Measurements from ENCODE around the gene ATXN7L2. TPM values are rescaled to one million over a fixed set of nuclear protein-coding genes. Genes with fewer than 3 reads are reported as not detected.

The ATXN7L2 gene
- total and polyA plus RNA-seq, 9 donors: 0.98 to 8.8 (median 6.5) TPM

DNA sequence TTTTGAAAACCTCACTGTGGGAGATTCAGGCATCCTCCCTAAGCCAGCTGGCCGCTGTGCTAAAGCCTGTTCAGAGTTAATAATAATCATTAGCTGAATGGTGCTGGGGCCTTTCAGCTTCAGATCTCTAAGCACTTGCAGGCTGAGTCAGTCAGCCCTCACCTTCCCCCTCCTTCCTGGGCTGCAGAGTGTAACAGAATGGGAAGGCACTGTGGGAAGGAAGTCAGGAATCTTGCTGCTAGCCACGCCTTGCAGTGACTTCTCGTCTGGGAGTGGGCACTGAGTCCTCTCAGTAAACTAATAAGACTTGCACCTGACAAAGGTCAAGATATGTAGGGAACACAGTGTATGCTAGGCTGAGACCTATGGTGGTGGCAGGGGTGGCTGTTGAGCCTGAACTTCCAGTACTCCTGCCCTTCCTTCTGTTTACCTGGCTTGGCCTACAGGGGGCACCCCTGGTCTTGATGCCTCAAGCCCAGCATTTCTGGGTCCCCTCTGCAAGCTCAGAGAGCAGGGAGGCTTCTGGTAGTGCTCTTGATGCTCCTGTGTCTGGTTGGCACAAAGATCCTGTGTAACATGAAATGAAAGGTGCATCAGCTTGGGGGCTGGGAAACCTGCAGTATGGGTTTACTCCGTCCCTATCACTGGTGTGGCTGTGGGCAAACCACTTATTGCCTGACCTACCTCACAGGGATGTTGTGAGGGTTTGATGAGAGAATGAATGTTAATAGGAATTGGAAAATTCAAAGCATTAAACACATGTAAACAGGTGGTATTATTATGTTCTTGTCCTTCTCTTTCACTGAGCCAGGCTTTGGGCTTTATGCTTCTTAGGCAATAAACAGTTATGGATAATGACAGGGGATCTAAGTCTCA, 16.2 kb downstream of the ATXN7L2 start:
- WGBS, 3 donors: 39 to 49% (median 47%) methylated on average over 4 of the region's 4 CpGs
- intact Hi-C loops (cut with DNase I): no loop called here
- no peaks in the 10 kb centered on the region for H3K9me3 ChIP-seq

DNA sequence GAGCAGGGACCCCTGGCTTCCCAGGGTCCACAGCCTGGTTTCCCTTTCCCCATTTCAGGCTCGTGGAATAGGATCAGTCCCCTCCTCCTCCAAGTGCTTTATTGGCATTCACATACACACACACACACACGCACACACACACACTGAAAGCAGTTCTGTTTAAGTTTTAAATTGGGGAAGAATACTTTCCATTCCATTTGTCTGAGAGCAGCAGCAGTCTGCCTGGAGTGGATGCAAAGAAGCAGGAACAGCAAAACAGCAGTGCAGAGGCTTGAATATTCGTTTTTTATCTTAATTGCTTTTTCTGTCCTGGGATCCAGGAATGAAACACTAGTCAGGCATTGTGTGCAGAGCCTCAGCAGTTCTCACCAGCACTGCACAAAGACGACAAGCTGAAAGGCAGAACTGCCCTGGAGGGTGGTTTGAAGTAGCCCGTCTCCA, 17.3 kb downstream of the ATXN7L2 start:
- peak in 3 of 5 donors; percentile 55 to 68 (median 62) for DNase-seq
- WGBS, 3 donors: 9 to 14% (median 12%) methylated on average over 5 of the region's 5 CpGs
- no peaks in the 10 kb centered on the region for H3K9me3 ChIP-seq
- H3K27ac ChIP-seq: peak overlapping the region in 1 of 2 donors; percentile 60
- TF ChIP-seq EP300 (IDR thresholded peaks at IDR 0.05) (no peak), POLR2A (IDR thresholded peaks at IDR 0.05) (no peak)
- TF ChIP-seq, protein P1, sequence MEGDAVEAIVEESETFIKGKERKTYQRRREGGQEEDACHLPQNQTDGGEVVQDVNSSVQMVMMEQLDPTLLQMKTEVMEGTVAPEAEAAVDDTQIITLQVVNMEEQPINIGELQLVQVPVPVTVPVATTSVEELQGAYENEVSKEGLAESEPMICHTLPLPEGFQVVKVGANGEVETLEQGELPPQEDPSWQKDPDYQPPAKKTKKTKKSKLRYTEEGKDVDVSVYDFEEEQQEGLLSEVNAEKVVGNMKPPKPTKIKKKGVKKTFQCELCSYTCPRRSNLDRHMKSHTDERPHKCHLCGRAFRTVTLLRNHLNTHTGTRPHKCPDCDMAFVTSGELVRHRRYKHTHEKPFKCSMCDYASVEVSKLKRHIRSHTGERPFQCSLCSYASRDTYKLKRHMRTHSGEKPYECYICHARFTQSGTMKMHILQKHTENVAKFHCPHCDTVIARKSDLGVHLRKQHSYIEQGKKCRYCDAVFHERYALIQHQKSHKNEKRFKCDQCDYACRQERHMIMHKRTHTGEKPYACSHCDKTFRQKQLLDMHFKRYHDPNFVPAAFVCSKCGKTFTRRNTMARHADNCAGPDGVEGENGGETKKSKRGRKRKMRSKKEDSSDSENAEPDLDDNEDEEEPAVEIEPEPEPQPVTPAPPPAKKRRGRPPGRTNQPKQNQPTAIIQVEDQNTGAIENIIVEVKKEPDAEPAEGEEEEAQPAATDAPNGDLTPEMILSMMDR (IDR thresholded peaks at IDR 0.05): no peak
- H3K4me3 ChIP-seq: no peak overlapping the region
- H3K36me3 ChIP-seq: no peaks in the 10 kb centered on the region
- intact Hi-C loops (cut with DNase I): no loop called here
- H3K4me1 ChIP-seq (ENCODE audit: insufficient read depth): peaks cover 19% of the 10 kb centered on the region
- no peaks in the 10 kb centered on the region for H3K27me3 ChIP-seq

More for the DNA sequence above, 16.2 kb downstream of the ATXN7L2 start:
- no peaks in the 10 kb centered on the region for H3K36me3 ChIP-seq
- H3K27me3 ChIP-seq: no peaks in the 10 kb centered on the region
- H3K4me3 ChIP-seq: no peak overlapping the region
- no peak for TF ChIP-seq EP300 (IDR thresholded peaks at IDR 0.05)
- no peak for TF ChIP-seq POLR2A (IDR thresholded peaks at IDR 0.05)
- TF ChIP-seq, protein P1 (IDR thresholded peaks at IDR 0.05): no peak
- H3K4me1 ChIP-seq (ENCODE audit: insufficient read depth): peaks cover 19% of the 10 kb centered on the region
- H3K27ac ChIP-seq: peak overlapping the region in 1 of 2 donors; percentile 60
- DNase-seq: no peak

DNA sequence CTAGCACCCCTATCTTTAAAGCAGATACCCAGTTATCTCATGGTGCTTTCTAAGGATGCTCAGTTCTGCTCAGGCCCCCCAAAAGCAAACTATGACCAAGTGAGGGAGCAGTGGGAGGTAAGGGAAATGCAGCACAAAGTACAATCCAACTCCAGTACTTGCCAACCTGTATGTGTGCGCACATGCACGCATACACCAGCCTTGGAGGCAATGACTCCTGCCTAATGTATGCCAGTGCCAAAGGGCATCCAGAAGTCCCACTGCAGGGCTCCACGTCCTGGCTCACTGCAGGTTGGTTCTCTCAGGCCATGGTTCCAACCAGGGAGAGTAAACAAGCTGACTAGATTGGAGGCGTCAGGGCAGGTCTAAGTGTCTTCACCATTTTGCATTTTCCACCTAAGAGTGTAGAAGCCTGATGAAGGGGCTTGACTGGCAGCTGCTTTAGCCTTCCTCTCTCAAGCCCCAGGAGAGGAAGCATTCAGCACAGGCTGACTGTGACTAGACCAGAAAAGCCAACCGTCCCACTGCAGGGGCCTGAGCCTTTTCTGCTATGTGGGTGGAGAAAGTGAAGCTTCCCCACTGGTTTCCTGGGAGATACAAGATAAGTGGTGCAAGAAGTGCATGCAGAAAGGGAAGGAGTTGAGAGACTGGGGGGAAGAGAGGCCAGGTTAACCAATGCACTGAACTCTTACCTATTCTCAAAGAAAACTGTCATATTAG, 18.1 kb downstream of the ATXN7L2 start:
- Histone ChIP-seq H3K27ac (peak overlapping the region in 1 of 2 donors; percentile 17), H3K4me3 (no peak overlapping the region), H3K9me3 (no peaks in the 10 kb centered on the region), H3K4me1 (ENCODE audit: insufficient read depth) (peaks cover 19% of the 10 kb centered on the region), H3K36me3 (no peaks in the 10 kb centered on the region), H3K27me3 (no peaks in the 10 kb centered on the region)
- no peak for DNase-seq
- WGBS, 3 donors: 74 to 77% (median 75%) methylated on average over 5 of the region's 5 CpGs
- TF ChIP-seq POLR2A (IDR thresholded peaks at IDR 0.05) (no peak), EP300 (IDR thresholded peaks at IDR 0.05) (no peak)
- TF ChIP-seq, protein P1 (IDR thresholded peaks at IDR 0.05): no peak
- intact Hi-C loops (cut with DNase I): no loop called here

DNA sequence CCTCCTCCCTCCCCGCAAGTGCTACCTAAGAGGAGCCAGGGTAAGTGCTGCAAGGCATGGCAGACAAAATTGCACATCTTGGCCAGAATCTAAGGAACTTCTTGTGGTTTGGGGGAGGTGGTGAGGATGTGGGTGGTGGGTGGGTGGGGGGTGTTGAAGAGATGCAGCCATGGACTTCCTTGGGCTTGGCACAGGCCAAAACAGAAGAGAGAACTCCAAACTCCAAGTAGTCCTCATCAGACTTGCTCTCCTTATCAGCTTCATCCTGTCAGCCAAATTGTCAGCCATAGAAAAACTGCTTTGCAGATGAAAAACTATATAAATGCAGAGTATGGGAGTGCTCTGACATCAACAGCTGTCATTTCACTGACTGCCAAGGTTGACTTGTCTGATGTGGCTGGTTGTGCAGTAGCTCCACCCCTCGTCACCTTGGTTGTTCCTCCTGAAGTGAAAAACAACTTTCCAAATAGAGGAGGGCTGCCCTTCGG, 18.7 kb downstream of the ATXN7L2 start:
- Histone ChIP-seq H3K4me1 (ENCODE audit: insufficient read depth) (peaks cover 19% of the 10 kb centered on the region), H3K36me3 (no peaks in the 10 kb centered on the region), H3K4me3 (no peak overlapping the region), H3K27me3 (no peaks in the 10 kb centered on the region), H3K27ac (no peak overlapping the region), H3K9me3 (no peaks in the 10 kb centered on the region)
- no peak for DNase-seq
- no peak for TF ChIP-seq POLR2A (IDR thresholded peaks at IDR 0.05)
- no peak for TF ChIP-seq EP300 (IDR thresholded peaks at IDR 0.05)
- TF ChIP-seq, protein P1 (IDR thresholded peaks at IDR 0.05): no peak
- 63 to 78% (median 76%) methylated on average over 3 of the region's 3 CpGs for WGBS, 3 donors
- intact Hi-C loops (cut with DNase I): no loop called here
